LNCaP clone FGC (cell line): ENCODE measurements around the gene BUD23.
"Not testable (repeated sequence)": the region's sequence is repeated elsewhere in the genome, so short reads cannot be mapped to it uniquely, and the experiment has no call there.

Experiments
- DNase-seq: peaks from one replicate; pipeline ENCODE4 v3.0.0-alpha.2; 2011; ENCODE audit warnings: low read depth
- H3K4me3 ChIP-seq: 2 replicates; pipeline ENCODE4 v1.5.1; 2011; ENCODE audit warnings: mild to moderate bottlenecking, low read depth, low read length, control low read depth
- TF ChIP-seq, protein P1 (sequence below): IDR thresholded peaks from 2 replicates; pipeline ENCODE4 v1.5.1; 2012; ENCODE audit warnings: mild to moderate bottlenecking; ENCODE audit not compliant: control insufficient read depth, insufficient read depth; ENCODE audit errors: extremely low read depth

Gene BUD23

DNA sequence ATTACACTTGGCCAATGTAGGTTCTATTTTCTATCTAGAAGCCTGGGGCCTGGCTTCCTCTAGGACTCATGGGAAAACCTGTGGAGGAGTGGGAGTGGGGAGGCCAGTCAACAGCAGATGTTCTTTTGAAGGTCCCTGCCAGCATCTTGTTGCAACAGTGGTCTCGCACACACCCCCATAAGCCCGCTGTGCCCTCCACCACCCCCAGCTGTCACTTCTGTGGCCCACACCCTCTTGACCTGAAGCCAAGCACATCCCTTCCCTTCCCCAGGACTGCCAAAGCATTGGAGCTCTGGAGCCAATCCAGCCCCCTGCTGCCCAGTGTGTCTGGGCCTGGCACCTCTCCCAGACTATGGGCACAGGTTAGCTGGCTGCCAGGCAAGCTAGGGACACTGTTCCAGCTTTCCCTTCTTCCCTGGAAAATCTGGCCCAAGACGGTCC, 38.0 kb downstream of the BUD23 start:
- no peak overlapping the region for H3K4me3 ChIP-seq
- DNase-seq = peak; percentile 86
- TF ChIP-seq, protein P1, sequence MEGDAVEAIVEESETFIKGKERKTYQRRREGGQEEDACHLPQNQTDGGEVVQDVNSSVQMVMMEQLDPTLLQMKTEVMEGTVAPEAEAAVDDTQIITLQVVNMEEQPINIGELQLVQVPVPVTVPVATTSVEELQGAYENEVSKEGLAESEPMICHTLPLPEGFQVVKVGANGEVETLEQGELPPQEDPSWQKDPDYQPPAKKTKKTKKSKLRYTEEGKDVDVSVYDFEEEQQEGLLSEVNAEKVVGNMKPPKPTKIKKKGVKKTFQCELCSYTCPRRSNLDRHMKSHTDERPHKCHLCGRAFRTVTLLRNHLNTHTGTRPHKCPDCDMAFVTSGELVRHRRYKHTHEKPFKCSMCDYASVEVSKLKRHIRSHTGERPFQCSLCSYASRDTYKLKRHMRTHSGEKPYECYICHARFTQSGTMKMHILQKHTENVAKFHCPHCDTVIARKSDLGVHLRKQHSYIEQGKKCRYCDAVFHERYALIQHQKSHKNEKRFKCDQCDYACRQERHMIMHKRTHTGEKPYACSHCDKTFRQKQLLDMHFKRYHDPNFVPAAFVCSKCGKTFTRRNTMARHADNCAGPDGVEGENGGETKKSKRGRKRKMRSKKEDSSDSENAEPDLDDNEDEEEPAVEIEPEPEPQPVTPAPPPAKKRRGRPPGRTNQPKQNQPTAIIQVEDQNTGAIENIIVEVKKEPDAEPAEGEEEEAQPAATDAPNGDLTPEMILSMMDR = no peak

GRCh38 chr7:73722182-73722581, 38.8 kb downstream of the BUD23 start:
- H3K4me3 ChIP-seq, DNase-seq: not testable (repeated sequence)

- H3K4me3 ChIP-seq = no peak overlapping the region
- DNase-seq = no peak
- TF ChIP-seq, protein P1 = no peak
These were observed 39.4 kb downstream of the BUD23 start for GRCh38 chr7:73722785-73723184.

GRCh38 chr7:73723813-73724212, 40.4 kb downstream of the BUD23 start:
- no peak overlapping the region for H3K4me3 ChIP-seq
- TF ChIP-seq, protein P1 = no peak
- no peak for DNase-seq

DNA sequence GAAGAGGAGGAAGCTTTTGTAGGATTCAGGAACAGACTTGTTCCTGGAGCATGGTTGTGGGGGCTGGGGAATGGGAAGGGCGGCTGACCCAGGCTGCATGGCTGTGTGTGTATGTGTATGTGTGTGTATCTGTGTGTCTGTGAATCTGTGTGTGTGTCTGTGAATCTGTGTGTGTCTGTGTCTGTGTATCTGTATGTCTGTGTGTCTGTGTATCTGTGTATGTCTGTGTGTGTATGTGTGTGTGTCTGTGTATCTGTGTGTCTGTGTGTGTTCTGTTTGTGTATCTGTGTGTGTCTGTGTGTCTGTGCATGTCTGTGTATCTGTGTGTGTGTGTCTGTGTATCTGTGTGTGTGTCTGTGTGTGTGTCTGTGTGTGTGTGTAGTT, 42.7 kb downstream of the BUD23 start:
- no peak for DNase-seq
- no peak overlapping the region for H3K4me3 ChIP-seq
- TF ChIP-seq, protein P1 = no peak

- no peak for DNase-seq
- H3K4me3 ChIP-seq = no peak overlapping the region
- TF ChIP-seq, protein P1 = no peak
These were observed 44.6 kb downstream of the BUD23 start for GRCh38 chr7:73727952-73728351.

DNA sequence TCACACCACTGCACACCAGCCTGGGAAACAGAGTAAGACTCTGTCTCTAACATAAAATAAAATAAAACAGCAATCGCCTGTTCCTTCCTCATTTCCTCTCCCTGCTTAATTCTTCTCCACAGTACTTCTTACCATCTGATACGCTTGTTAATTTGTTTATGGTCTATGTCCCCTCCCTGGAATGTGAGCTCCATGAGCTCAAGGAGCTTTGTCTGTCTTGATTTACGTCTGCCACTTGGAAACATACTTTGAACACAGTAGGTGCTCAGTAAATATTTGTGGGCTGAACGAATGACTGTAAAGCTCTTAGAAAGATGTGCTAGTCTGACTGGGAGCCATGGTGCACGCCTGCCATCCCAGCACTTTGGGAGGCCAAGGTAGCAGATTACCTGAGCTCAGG, 45.2 kb downstream of the BUD23 start:
- H3K4me3 ChIP-seq = no peak overlapping the region
- TF ChIP-seq, protein P1 = no peak
- no peak for DNase-seq

DNA sequence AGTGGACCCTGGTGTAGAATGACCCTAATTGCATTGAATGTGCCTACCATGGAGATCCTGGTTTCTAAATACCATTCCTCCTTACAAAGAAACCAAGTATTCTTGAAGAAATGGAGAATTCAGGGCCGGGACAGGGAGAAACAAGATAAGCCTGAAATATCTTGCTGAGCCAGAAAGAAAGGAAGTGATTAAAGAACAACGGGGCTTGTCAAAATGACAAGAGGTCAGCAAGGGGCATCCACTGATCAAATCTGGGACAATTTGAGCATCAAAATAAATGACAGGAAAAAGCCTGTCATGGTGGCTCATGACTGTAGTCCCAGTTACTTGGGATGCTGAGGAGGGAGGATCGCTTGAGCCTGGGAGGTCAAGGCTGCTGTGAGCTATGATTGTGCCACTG, 47.1 kb downstream of the BUD23 start:
- TF ChIP-seq, protein P1 = no peak
- H3K4me3 ChIP-seq = no peak overlapping the region
- DNase-seq = no peak
